Liver (tissue), 3 donors: ENCODE data around the gene CDK2AP2.

Experiments used
- CTCF ChIP-seq: fragments of 150-350 bp; IDR thresholded peaks from 2 replicates; pipeline ENCODE4 v1.5.1; 2017; ENCODE audit warnings: improper control_type of control experiment, low read depth, low read length; ENCODE audit not compliant: missing input control
- EGR1 ChIP-seq, 2 donors: IDR thresholded peaks; 2 replicates each; pipeline ENCODE4 v1.6.1; 2016 to 2018; ENCODE audit warnings: antibody characterized with exemption in 2 of 2, low read depth in 2 of 2
- FOXA1 ChIP-seq: IDR thresholded peaks from 2 replicates; pipeline ENCODE4 v1.6.1; 2016; ENCODE audit warnings: antibody characterized with exemption
- HNF4A ChIP-seq, 2 donors: conservative IDR thresholded peaks; 2 replicates each; pipeline ENCODE4 v1.6.1; 2016; ENCODE audit warnings: antibody characterized with exemption in 2 of 2, mild to moderate bottlenecking in 2 of 2
- HNF4G ChIP-seq: IDR thresholded peaks from 2 replicates; pipeline ENCODE4 v1.6.1; 2016; ENCODE audit warnings: antibody characterized with exemption
- REST ChIP-seq: IDR thresholded peaks from 2 replicates; pipeline ENCODE4 v1.6.1; 2016; ENCODE audit warnings: antibody characterized with exemption, mild to moderate bottlenecking
- SP1 ChIP-seq: IDR thresholded peaks from 2 replicates; pipeline ENCODE4 v1.6.1; 2018; ENCODE audit warnings: antibody characterized with exemption, mild to moderate bottlenecking
- TAF1 ChIP-seq: conservative IDR thresholded peaks from 2 replicates; pipeline ENCODE4 v1.6.1; 2016; ENCODE audit warnings: antibody characterized with exemption, mild to moderate bottlenecking
- YY1 ChIP-seq: IDR thresholded peaks from 2 replicates; pipeline ENCODE4 v1.6.1; 2016; ENCODE audit warnings: antibody characterized with exemption, mild to moderate bottlenecking
- ZBTB33 ChIP-seq: IDR thresholded peaks from 2 replicates; pipeline ENCODE4 v1.6.1; 2016; ENCODE audit warnings: antibody characterized with exemption
- donor health status: healthy.
- donor health status: healthy.

GRCh38 chr11:67516806-67517205, 8.8 kb upstream of the CDK2AP2 start:
- TF ChIP-seq CTCF (no peak), ZBTB33 (no peak), YY1 (no peak), REST (no peak), TAF1 (no peak), FOXA1 (no peak), SP1 (no peak), HNF4A (conservative IDR thresholded peaks at IDR 0.05) (no peak), HNF4G (no peak), EGR1 (IDR thresholded peaks at IDR 0.05; ENCODE audit: low read depth in 2 of 2) (no peak)
